Measurements from ENCODE around the gene RACK1. TPM values are rescaled to one million over a fixed set of nuclear protein-coding genes. Genes with fewer than 3 reads are reported as not detected.

The RACK1 gene
- total and polyA plus RNA-seq, 2 of the 13 experiments (the other 11 are each of a cell fraction or from before 2014, with no cell fraction given) = 2,514 to 6,141 TPM

DNA sequence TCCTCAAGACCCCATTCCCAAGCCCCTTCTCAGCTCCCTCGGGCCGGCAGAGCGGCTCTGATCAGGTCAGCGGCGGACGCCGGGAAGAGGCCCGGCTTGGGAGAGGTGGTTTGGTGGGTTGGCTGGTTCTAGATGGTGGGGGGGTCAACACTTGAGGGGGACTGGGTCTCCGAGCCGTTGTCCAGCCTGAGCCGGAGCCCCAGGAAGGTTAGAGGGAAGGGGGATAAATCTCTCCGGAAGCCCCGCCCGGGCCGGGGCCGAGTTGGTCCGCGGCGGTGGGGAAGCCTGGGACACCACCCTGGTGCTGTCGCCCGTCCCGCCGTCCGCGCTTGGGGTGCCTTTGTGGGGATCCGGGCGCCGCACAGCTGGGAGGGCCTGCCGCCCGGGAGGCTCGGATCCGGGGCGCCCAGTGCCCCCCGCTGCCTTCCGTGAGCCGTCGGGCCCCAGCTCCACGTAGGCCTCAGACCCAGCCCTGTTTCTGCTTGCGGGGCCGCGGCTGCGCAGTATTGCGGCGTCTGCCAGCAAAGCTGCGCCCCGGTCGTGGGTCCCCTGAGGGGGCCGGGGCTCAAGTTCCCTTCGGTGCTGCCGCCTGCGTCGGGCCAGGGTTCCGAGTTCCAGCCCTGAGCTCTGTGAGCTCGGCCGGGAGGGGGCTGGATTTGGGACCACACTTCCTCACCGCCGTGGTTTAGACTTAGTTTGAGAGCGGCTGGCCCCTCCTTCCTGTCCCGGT is 17.8 kb upstream of the RACK1 start (continued):
- TF ChIP-seq ZFX (CRISPR knock-in tag; IDR thresholded peaks at IDR 0.05; ENCODE audit: low read depth) = peak; percentile 97
- peak; percentile 95 for TF ChIP-seq PHF8 (CRISPR knock-in tag; IDR thresholded peaks at IDR 0.05)
- peak; percentile 37; the same call in 1 of the 2 replicates for TF ChIP-seq ZSCAN9 (CRISPR knock-in tag; IDR thresholded peaks at IDR 0.05; ENCODE audit: borderline replicate concordance)
- TF ChIP-seq, protein P1, sequence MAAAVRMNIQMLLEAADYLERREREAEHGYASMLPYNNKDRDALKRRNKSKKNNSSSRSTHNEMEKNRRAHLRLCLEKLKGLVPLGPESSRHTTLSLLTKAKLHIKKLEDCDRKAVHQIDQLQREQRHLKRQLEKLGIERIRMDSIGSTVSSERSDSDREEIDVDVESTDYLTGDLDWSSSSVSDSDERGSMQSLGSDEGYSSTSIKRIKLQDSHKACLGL (CRISPR knock-in tag; IDR thresholded peaks at IDR 0.05) = 0 out of 2 replicates have a peak, but pooled peaks have one; percentile 70
- TF ChIP-seq POLR2A (IDR thresholded peaks at IDR 0.05; ENCODE audit: insufficient read depth in 1 of 2, low read depth in 2 of 2, low read length in 2 of 2) = peak; percentile 71 to 73; a peak in 3 of 4 replicates
- TF ChIP-seq, protein P2, sequence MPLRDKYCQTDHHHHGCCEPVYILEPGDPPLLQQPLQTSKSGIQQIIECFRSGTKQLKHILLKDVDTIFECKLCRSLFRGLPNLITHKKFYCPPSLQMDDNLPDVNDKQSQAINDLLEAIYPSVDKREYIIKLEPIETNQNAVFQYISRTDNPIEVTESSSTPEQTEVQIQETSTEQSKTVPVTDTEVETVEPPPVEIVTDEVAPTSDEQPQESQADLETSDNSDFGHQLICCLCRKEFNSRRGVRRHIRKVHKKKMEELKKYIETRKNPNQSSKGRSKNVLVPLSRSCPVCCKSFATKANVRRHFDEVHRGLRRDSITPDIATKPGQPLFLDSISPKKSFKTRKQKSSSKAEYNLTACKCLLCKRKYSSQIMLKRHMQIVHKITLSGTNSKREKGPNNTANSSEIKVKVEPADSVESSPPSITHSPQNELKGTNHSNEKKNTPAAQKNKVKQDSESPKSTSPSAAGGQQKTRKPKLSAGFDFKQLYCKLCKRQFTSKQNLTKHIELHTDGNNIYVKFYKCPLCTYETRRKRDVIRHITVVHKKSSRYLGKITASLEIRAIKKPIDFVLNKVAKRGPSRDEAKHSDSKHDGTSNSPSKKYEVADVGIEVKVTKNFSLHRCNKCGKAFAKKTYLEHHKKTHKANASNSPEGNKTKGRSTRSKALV (CRISPR knock-in tag; IDR thresholded peaks at IDR 0.05) = peak; percentile 72; the same call in 1 of the 2 replicates
- peak; percentile 50 for TF ChIP-seq RBM22 (optimal IDR thresholded peaks at IDR 0.05; ENCODE audit: low read length)
- TF ChIP-seq ZNF766 (CRISPR knock-in tag; IDR thresholded peaks at IDR 0.05; ENCODE audit: borderline replicate concordance) = no peak
- no peak for TF ChIP-seq SCMH1 (CRISPR knock-in tag; IDR thresholded peaks at IDR 0.05; ENCODE audit: borderline replicate concordance)
- TF ChIP-seq HCFC1 (IDR thresholded peaks at IDR 0.05; ENCODE audit: low read depth, low read length) = no peak
- TF ChIP-seq ZNF274 (CRISPR knock-in tag; IDR thresholded peaks at IDR 0.05) = no peak; the same call in 1 of the 2 replicates
- TF ChIP-seq ZNF224 (CRISPR knock-in tag; IDR thresholded peaks at IDR 0.05) = peak; percentile 25; the same call in 1 of the 2 replicates
- TF ChIP-seq, protein P3, sequence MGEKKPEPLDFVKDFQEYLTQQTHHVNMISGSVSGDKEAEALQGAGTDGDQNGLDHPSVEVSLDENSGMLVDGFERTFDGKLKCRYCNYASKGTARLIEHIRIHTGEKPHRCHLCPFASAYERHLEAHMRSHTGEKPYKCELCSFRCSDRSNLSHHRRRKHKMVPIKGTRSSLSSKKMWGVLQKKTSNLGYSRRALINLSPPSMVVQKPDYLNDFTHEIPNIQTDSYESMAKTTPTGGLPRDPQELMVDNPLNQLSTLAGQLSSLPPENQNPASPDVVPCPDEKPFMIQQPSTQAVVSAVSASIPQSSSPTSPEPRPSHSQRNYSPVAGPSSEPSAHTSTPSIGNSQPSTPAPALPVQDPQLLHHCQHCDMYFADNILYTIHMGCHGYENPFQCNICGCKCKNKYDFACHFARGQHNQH (CRISPR knock-in tag; IDR thresholded peaks at IDR 0.05) = peak; percentile 36
- TF ChIP-seq ZNF235 (CRISPR knock-in tag; IDR thresholded peaks at IDR 0.05; ENCODE audit: borderline replicate concordance) = no peak
- TF ChIP-seq, protein P4, sequence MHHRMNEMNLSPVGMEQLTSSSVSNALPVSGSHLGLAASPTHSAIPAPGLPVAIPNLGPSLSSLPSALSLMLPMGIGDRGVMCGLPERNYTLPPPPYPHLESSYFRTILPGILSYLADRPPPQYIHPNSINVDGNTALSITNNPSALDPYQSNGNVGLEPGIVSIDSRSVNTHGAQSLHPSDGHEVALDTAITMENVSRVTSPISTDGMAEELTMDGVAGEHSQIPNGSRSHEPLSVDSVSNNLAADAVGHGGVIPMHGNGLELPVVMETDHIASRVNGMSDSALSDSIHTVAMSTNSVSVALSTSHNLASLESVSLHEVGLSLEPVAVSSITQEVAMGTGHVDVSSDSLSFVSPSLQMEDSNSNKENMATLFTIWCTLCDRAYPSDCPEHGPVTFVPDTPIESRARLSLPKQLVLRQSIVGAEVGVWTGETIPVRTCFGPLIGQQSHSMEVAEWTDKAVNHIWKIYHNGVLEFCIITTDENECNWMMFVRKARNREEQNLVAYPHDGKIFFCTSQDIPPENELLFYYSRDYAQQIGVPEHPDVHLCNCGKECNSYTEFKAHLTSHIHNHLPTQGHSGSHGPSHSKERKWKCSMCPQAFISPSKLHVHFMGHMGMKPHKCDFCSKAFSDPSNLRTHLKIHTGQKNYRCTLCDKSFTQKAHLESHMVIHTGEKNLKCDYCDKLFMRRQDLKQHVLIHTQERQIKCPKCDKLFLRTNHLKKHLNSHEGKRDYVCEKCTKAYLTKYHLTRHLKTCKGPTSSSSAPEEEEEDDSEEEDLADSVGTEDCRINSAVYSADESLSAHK (CRISPR knock-in tag; IDR thresholded peaks at IDR 0.05; ENCODE audit: borderline replicate concordance) = no peak
- no peak for TF ChIP-seq ZNF3 (CRISPR knock-in tag; IDR thresholded peaks at IDR 0.05)
- peak; percentile 69 for TF ChIP-seq TAF1 (CRISPR knock-in tag; IDR thresholded peaks at IDR 0.05)
- TF ChIP-seq FOXJ3 (CRISPR knock-in tag; IDR thresholded peaks at IDR 0.05; ENCODE audit: borderline replicate concordance) = peak; percentile 29; the same call in 1 of the 2 replicates
- peak; percentile 42; the same call in 1 of the 2 replicates for TF ChIP-seq NKX3-1 (CRISPR knock-in tag; IDR thresholded peaks at IDR 0.05)
- 0 out of 2 replicates have a peak, but pooled peaks have one; percentile 63 for TF ChIP-seq ZNF549 (CRISPR knock-in tag; IDR thresholded peaks at IDR 0.05)
- TF ChIP-seq PRMT3 (CRISPR knock-in tag; IDR thresholded peaks at IDR 0.05; ENCODE audit: borderline replicate concordance, low read depth) = no peak
- no peak for TF ChIP-seq NCOA1 (CRISPR knock-in tag; IDR thresholded peaks at IDR 0.05)
- TF ChIP-seq MED1 (CRISPR knock-in tag; IDR thresholded peaks at IDR 0.05) = peak; percentile 11; the same call in 1 of the 2 replicates
- peak; percentile 49; the same call in 1 of the 2 replicates for TF ChIP-seq CCDC6 (CRISPR knock-in tag; IDR thresholded peaks at IDR 0.05)
- TF ChIP-seq TAF15 (IDR thresholded peaks at IDR 0.05; ENCODE audit: low read depth, low read length, poor library complexity, severe bottlenecking) = peak; percentile 26

Data from HepG2 (cell line).